ENCODE measurements around the gene NPTX2. TPM values are rescaled to one million over a fixed set of nuclear protein-coding genes. Genes with fewer than 3 reads are reported as not detected.

Gene NPTX2
- total RNA-seq, 1 experiment from 2014 or later, result not detected

GRCh38 chr7:98616381-98617050, 569 bp upstream of the NPTX2 start:
- intact Hi-C loops (cut with micrococcal nuclease; ENCODE audit: unreplicated experiment), result no loop called here
- Histone ChIP-seq H3K36me3 (ENCODE audit: control insufficient read depth, insufficient read depth, low read length) (no peaks in the 10 kb centered on the region), H3K9me3 (no peaks in the 10 kb centered on the region), H3K4me1 (0 out of 2 replicates have a peak, but pooled peaks cover 6% of the 10 kb centered on the region), H3K27me3 (replicated peaks; ENCODE audit: control insufficient read depth, insufficient read depth, low read length) (peaks cover 1% of the 10 kb centered on the region), H3K4me3 (ENCODE audit: low read depth, low read length) (no peak overlapping the region)
- no peak overlapping the region for H3K4me3 Mint-ChIP-seq (ENCODE audit: unreplicated experiment)
- no peaks in the 10 kb centered on the region for H3K36me3 Mint-ChIP-seq (ENCODE audit: insufficient read depth, unreplicated experiment)
- ChIA-PET CTCF (no interaction called here), POLR2A (no interaction called here)
- H3K27ac Mint-ChIP-seq (ENCODE audit: unreplicated experiment), result no peak overlapping the region
- peaks cover 11% of the 10 kb centered on the region for H3K27me3 Mint-ChIP-seq (ENCODE audit: insufficient read depth, unreplicated experiment)
- TF ChIP-seq, protein P1, sequence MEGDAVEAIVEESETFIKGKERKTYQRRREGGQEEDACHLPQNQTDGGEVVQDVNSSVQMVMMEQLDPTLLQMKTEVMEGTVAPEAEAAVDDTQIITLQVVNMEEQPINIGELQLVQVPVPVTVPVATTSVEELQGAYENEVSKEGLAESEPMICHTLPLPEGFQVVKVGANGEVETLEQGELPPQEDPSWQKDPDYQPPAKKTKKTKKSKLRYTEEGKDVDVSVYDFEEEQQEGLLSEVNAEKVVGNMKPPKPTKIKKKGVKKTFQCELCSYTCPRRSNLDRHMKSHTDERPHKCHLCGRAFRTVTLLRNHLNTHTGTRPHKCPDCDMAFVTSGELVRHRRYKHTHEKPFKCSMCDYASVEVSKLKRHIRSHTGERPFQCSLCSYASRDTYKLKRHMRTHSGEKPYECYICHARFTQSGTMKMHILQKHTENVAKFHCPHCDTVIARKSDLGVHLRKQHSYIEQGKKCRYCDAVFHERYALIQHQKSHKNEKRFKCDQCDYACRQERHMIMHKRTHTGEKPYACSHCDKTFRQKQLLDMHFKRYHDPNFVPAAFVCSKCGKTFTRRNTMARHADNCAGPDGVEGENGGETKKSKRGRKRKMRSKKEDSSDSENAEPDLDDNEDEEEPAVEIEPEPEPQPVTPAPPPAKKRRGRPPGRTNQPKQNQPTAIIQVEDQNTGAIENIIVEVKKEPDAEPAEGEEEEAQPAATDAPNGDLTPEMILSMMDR (IDR thresholded peaks at IDR 0.05; ENCODE audit: insufficient read depth in 1 of 2, low read depth in 1 of 2, low read length in 1 of 2, severe bottlenecking in 1 of 2, unreplicated experiment in 1 of 2), result no peak
- no peaks in the 10 kb centered on the region for H3K9me3 Mint-ChIP-seq (ENCODE audit: unreplicated experiment)
- BruUV-seq (replicated peaks), result no TSS peak
- DNase-seq, result no peak
- H3K4me1 Mint-ChIP-seq (ENCODE audit: low read depth, unreplicated experiment), result no peaks in the 10 kb centered on the region

GRCh38 chr7:98617960-98618418, 904 bp downstream of the NPTX2 start:
- H3K4me1 Mint-ChIP-seq (ENCODE audit: low read depth, unreplicated experiment), result no peaks in the 10 kb centered on the region
- H3K27ac Mint-ChIP-seq (ENCODE audit: unreplicated experiment), result no peak overlapping the region
- intact Hi-C loops (cut with micrococcal nuclease; ENCODE audit: unreplicated experiment), result no loop called here
- no peaks in the 10 kb centered on the region for H3K36me3 Mint-ChIP-seq (ENCODE audit: insufficient read depth, unreplicated experiment)
- Histone ChIP-seq H3K9me3 (no peaks in the 10 kb centered on the region), H3K27me3 (replicated peaks; ENCODE audit: control insufficient read depth, insufficient read depth, low read length) (peaks cover 1% of the 10 kb centered on the region), H3K36me3 (ENCODE audit: control insufficient read depth, insufficient read depth, low read length) (no peaks in the 10 kb centered on the region), H3K4me3 (ENCODE audit: low read depth, low read length) (no peak overlapping the region), H3K4me1 (0 out of 2 replicates have a peak, but pooled peaks cover 6% of the 10 kb centered on the region)
- TF ChIP-seq, protein P1 (IDR thresholded peaks at IDR 0.05; ENCODE audit: insufficient read depth in 1 of 2, low read depth in 1 of 2, low read length in 1 of 2, severe bottlenecking in 1 of 2, unreplicated experiment in 1 of 2), result no peak
- ChIA-PET CTCF (no interaction called here), POLR2A (no interaction called here)
- no TSS peak for BruUV-seq (replicated peaks)
- H3K27me3 Mint-ChIP-seq (ENCODE audit: insufficient read depth, unreplicated experiment), result peaks cover 13% of the 10 kb centered on the region
- no peak for DNase-seq
- H3K4me3 Mint-ChIP-seq (ENCODE audit: unreplicated experiment), result no peak overlapping the region
- no peaks in the 10 kb centered on the region for H3K9me3 Mint-ChIP-seq (ENCODE audit: unreplicated experiment)

DNA sequence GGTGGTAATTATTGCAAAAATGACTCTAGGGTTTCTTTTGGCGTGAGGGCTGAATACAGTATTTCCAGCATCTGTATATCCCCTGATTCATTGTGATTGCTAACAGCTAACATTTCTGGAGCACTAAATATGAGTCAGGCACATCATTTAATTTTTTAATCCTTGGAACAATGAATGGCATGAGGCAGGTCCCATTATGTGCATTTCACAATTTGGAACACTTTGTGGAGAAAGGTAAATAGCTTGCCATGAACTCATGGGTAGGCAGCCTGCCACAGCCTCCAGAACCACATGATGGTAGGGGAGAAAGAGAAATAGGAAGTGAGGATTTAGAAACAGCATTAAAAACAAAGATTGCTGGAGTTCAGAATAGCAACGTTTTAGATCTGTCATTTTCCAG, 1.7 kb downstream of the NPTX2 start:
- intact Hi-C loops (cut with micrococcal nuclease; ENCODE audit: unreplicated experiment), result loop anchor here (1.0 kb wide), 1 partner anchor 185 kb away; no protein-coding TSS in a partner anchor
- POLR2A ChIA-PET, result no interaction called here

More for the DNA sequence above, 1.7 kb downstream of the NPTX2 start:
- no peaks in the 10 kb centered on the region for H3K36me3 ChIP-seq (ENCODE audit: control insufficient read depth, insufficient read depth, low read length)
- H3K9me3 ChIP-seq, result peaks cover 4% of the 10 kb centered on the region; the same call in 1 of the 2 replicates
- H3K27ac Mint-ChIP-seq (ENCODE audit: unreplicated experiment), result no peak overlapping the region
- H3K4me3 Mint-ChIP-seq (ENCODE audit: unreplicated experiment), result no peak overlapping the region
- H3K27me3 ChIP-seq (replicated peaks; ENCODE audit: control insufficient read depth, insufficient read depth, low read length), result peaks cover 1% of the 10 kb centered on the region
- H3K9me3 Mint-ChIP-seq (ENCODE audit: unreplicated experiment), result no peaks in the 10 kb centered on the region
- CTCF ChIA-PET, result no interaction called here
- H3K4me1 Mint-ChIP-seq (ENCODE audit: low read depth, unreplicated experiment), result no peaks in the 10 kb centered on the region
- 0 out of 2 replicates have a peak, but pooled peaks cover 6% of the 10 kb centered on the region for H3K4me1 ChIP-seq
- TF ChIP-seq, protein P1 (IDR thresholded peaks at IDR 0.05; ENCODE audit: insufficient read depth in 1 of 2, low read depth in 1 of 2, low read length in 1 of 2, severe bottlenecking in 1 of 2, unreplicated experiment in 1 of 2), result no peak
- no peak overlapping the region for H3K4me3 ChIP-seq (ENCODE audit: low read depth, low read length)
- no TSS peak for BruUV-seq (replicated peaks)
- no peak for DNase-seq
- peaks cover 13% of the 10 kb centered on the region for H3K27me3 Mint-ChIP-seq (ENCODE audit: insufficient read depth, unreplicated experiment)
- no peaks in the 10 kb centered on the region for H3K36me3 Mint-ChIP-seq (ENCODE audit: insufficient read depth, unreplicated experiment)
